ENCODE measurements around the gene PNMA6F. TPM values are rescaled to one million over a fixed set of nuclear protein-coding genes. Genes with fewer than 3 reads are reported as not detected.
"Not testable (repeated sequence)": the region's sequence is repeated elsewhere in the genome, so short reads cannot be mapped to it uniquely, and the experiment has no call there.

Gene PNMA6F
- polyA plus RNA-seq, 12 donors, result not detected

GRCh38 chrX:153303276-153304262, 18.0 kb downstream of the PNMA6F start:
- DNase-seq, result no peak

- DNase-seq, result no peak
These were observed 18.8 kb downstream of the PNMA6F start for GRCh38 chrX:153302796-153303195.

- no peak for DNase-seq
These were observed 19.8 kb downstream of the PNMA6F start for GRCh38 chrX:153301746-153302145.

DNA sequence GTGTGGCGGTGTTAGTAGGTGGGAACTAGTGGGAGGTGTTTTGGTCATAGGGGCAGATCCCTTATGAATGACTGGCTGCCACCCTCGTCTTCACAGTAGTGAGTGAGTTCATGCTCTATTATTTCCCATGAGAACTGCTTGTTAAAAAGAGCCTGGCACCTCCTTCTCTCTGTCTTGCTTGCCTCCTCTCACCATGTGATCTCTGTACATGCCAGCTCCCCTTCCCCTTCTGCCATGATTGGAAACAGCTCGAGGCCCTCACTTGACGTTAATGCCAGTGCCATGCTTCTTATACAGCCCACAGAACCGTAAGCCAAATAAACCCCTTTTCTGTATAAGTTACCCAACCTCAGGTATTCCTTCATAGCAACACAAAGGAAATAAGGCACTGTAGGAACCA, 21.7 kb downstream of the PNMA6F start:
- no peak for DNase-seq

DNA sequence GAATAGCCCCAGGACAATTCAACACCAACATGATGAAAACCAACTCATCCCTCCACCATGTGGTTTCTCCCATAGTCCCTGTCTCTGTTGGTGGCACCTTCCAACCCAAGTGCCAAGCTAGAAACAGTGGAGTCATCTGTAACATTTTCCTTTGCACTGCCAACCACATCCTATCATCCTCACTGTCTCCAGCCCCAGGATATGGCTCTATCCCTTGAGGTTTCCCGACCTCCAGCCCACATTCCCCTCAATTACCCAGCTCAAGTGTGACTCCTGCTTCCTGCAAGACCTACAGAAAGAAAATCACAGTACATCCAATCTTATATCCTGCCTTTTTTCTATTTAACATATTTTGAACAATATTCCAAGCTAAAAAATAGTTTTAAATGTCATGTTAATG, 24.2 kb downstream of the PNMA6F start:
- DNase-seq, result no peak

- not testable (repeated sequence) for DNase-seq
These were observed 28.0 kb downstream of the PNMA6F start for GRCh38 chrX:153293485-153294071.

DNA sequence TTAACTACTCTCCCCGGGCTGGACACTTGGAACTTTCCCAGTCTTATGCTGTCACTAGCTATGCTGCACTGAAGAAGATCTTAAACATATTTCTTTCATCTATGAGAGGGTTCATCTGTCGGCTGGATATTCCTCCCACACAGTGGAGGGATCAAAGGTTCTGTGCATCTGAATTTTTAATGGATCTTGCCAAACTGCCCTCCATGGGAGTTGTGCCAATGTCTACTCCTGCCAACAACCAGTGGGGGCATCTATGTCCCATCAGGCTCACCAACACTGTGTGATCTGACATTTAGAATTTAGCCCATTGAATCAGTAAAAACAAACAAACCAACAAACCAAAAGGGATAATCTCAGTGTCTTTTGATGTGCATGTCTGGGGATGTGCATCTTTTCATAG, 32.8 kb downstream of the PNMA6F start:
- not testable (repeated sequence) for DNase-seq

DNA sequence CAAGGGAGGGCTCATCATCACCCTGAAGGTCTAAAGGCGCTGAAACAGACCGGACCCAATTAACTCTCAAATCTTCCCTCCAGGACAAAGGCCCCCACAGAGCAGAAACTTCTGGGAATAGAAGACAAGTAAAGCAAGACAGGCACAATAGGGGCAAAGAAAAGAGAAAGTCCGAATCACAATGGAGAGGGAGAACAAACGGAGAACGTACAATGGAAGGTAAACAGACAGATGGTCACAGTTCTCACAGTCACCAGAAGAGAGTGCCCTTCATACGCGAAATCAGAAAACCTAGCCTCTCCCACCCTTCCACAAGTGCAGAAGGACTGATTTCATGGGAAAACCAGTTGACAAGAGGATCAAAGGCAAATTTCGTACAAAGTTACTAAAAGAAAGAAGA, 35.9 kb downstream of the PNMA6F start:
- not testable (repeated sequence) for DNase-seq

DNA sequence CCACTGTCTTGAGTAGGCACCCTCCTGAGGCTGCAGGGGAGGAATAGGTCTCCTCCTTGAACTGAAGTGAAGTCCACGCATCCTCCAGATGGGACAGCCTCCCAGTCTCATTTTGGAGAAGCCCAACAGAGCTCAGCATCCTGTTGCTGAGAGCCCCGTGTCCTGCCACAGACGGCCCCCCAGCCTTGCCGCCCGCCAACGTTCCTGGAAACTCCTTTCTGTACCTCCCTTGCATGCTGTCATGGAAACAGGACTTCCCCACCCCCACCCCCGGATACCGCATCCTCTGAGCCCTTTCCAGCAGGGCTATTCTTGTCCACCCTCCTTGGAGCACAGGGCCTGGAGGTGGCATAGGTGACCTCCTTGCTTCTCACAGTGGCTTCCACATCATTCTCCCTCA, 37.6 kb downstream of the PNMA6F start:
- DNase-seq, result not testable (repeated sequence)

GRCh38 chrX:153281784-153282183, 39.8 kb downstream of the PNMA6F start:
- not testable (repeated sequence) for DNase-seq

DNA sequence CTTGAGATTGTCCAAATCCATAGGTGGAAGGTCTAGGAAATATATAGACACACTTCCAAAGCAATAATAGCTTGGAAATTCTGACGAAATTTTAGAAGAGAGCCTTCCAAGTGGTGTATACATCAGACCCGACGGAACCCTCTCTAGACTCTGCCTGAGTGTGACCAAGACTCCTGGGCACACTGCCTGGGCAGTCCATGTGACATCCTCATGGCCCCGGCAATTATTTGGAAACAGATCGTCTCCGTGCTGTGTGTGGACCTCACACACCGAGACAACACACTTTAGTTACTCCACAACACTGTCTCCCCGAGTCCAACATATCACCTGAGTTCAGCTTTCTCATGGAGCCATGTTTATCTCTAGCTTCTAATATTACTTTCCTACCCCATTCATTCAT, 42.3 kb downstream of the PNMA6F start:
- DNase-seq, result not testable (repeated sequence)

GRCh38 chrX:153276049-153276448, 45.5 kb downstream of the PNMA6F start:
- not testable (repeated sequence) for DNase-seq

- DNase-seq, result not testable (repeated sequence)
These were observed 46.1 kb downstream of the PNMA6F start for GRCh38 chrX:153275418-153275817.

GRCh38 chrX:153272584-153272983, 49.0 kb downstream of the PNMA6F start:
- DNase-seq, result not testable (repeated sequence)

DNA sequence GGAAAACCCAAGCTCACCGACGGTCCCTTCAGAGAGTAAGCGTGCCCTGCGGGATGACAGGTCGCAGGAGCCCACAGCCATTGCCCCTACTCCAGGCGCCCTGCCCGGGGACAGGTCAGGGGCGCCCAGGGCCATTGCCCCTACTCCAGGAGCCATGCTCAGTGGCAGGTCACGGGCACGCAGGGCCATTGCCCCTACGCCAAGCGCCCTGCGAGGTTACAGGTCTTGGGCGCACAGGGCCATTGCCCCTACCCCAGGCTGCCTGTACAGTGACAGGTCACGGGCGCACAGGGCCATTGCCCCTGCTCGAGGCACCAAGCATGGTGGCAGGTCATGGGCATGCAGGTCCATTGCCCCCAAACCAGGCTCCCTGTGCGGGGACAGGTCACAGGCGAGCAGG, 49.5 kb downstream of the PNMA6F start:
- not testable (repeated sequence) for DNase-seq

Other genes starting within 250 kb of the PNMA6F start
- gene PNMA6A, start 249.3 kb downstream of the PNMA6F start, polyA plus RNA-seq (ENCODE audit: insufficient read length in 12 of 12), result 1 to 10 TPM in 10 of 12 donors, under 1 TPM in 1, not detected in 1; 0.32 to 4.8 (median 2.1) TPM
- not detected for gene MAGEA1, start 142.5 kb downstream of the PNMA6F start, polyA plus RNA-seq (ENCODE audit: insufficient read length in 12 of 12)
- gene ZNF275, start 12.4 kb upstream of the PNMA6F start, polyA plus RNA-seq (ENCODE audit: insufficient read length in 12 of 12), result 1 to 10 TPM in 11 of 12 donors, not detected in 1; 7.6 to 9.7 (median 8.5) TPM
- not detected for gene PNMA6E, start 79.6 kb upstream of the PNMA6F start, polyA plus RNA-seq (ENCODE audit: insufficient read length in 12 of 12)
- 1 to 10 TPM in 1 of 12 donors, under 1 TPM in 10, not detected in 1; 0.49 to 2.2 (median 0.74) TPM for gene ZFP92, start 89.7 kb upstream of the PNMA6F start, polyA plus RNA-seq (ENCODE audit: insufficient read length in 12 of 12)
- 1 to 10 TPM in 1 of 12 donors, under 1 TPM in 9, not detected in 2; 0.23 to 1.3 (median 0.40) TPM for gene TREX2, start 124.3 kb upstream of the PNMA6F start, polyA plus RNA-seq (ENCODE audit: insufficient read length in 12 of 12)
- 10 to 100 TPM in 11 of 12 donors, not detected in 1; 14.5 to 57.2 (median 21.0) TPM for gene HAUS7, start 148.8 kb upstream of the PNMA6F start, polyA plus RNA-seq (ENCODE audit: insufficient read length in 12 of 12)
- 100 to 1,000 TPM in 8 of 12 donors, 10 to 100 TPM in 4; 82.7 to 192 (median 118) TPM for gene BGN, start 173.2 kb upstream of the PNMA6F start, polyA plus RNA-seq (ENCODE audit: insufficient read length in 12 of 12)
- under 1 TPM in 10 of 12 donors, not detected in 2; 0.12 to 0.89 (median 0.52) TPM for gene ATP2B3, start 195.9 kb upstream of the PNMA6F start, polyA plus RNA-seq (ENCODE audit: insufficient read length in 12 of 12)